Measurements from ENCODE around the gene DNAJB1.
A peak's percentile ranks its signal among the peaks of the same experiment; 100 is the strongest.

DNAJB1 gene

DNA sequence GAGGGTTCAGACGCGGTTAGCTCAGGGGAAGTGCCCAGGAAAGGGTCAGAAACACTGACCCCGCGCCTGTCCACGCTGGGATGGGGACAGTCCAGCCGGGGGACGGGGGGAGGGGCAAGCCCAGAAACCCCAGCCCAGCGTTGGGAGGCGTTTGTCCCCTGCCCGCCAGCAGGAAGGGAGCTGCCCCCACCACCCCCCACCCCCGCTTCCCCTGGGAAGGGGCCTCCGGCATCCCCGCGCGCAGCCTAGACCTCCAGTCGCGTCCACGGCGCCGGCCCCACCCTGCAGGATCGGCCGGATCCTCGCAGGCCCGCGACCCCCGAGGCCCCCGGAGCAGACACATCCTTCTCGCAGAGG is 22.5 kb downstream of the DNAJB1 start:
- DNase-seq, result no peak

DNA sequence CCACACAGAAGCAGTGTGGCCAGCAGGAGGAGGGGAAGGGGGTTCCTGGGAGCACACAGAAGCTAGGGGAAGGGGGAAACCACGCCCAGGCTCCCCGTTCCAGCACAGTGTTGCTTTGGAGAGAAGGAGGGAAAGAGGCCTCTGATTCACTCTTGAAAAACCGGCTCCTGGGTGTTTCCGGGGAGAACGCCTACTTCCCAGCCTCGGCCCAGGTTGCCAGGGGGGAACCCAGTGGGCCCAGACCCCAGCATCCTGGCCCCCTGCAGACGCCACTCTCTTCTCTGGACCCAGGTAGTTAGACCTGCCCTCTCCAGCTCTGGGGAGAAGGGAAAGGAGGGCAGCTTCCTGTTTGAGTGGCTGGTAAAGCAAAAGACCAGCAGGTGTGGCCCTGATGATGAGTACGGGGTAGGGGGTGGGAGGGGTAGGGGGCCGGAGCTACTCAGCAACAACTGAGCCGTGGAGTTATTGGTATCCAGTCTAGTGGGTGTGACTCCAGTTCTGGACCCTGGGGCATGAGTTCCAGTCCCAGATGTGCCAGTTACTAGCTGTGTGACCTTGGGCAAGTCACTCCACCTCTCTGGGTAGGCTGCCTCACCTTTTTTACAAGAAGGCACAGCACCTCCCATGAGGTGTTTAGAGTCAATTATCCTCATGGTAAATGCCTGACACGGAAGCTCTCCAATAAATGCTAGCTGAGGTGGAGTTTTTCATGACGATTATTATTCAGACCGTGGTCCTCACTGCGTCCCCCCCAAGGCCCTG is 23.1 kb downstream of the DNAJB1 start:
- no peak for DNase-seq

DNA sequence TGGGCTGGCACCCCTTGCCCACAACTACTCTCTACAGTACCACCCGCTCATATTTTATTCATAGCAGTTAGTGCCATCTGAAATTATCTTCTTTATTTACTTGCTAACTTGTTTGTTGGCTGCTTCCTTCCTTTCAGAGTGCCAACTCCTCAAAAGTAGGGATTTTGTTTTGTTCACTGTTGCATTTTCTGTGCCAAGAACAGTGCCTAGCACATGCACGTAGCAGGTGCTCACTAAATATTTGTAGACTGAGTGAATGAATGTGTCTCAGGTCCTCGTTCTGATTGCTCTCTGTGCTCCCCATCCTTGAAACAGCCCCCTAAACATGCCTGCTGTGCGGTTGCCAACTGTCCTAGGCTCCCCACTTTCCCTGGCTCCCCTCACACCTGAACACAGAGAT is 23.8 kb downstream of the DNAJB1 start:
- DNase-seq, result no peak

DNA sequence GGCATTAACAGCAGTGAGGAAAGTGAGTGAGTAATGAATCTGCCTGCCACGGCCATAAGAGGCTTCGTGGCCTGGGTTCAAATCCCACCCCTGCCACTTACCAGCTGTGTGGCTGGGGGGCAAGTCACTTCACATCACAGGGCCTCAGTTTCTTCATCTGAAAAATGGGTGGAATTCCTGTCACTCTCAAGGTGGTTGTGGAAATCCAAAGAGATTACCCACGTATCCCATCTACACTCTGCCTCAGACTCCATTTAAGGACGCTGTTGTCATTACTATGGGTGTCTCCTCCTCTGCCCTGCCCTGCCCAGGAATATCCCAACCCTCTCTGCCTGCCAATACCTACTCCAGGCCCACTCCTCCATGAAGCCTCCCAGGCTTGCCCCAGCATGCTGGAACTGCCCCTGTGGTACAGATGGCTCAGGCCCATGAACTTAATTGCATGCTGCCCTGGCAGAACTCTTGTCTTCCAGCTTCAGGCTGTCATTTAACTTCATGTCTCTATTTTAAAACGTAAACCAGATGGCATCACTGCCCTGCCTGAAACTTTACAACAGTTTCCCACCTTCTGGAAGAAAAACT is 25.4 kb downstream of the DNAJB1 start:
- DNase-seq, result no peak

DNA sequence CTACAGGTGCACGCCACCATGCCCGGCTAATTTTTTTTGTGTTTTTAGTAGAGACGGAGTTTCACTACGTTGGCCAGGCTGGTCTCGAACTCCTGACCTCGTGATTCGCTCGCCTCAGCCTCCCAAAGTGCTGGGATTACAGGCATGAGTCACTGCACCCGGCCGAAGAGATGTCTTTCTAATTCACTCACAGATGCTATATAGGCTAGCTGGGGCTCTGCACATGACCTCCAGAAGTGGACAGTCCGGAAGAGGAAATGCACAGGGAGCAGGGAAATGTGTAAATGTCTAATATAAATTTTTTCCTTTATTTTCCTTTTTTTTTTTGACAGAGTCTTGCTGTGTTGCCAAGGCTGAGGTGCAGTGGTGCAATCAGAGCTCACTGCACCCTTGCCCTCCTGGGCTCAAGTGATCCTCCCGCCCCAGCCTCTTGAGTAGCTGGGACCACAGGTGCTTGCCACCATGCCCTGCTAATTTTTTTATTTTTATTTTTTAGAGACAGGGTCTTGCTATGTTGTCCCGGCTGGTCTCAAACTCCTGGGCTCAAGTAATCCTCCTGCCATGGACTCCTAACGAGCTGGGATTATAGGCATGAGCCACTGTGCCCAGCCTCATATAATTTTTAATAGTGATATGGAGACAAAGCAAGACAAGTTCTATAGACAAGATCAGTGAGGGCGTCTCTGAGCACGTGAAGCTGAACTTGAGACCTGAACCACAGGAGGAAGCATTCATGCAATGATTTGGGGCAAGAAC is 30.6 kb downstream of the DNAJB1 start:
- no peak for DNase-seq

DNA sequence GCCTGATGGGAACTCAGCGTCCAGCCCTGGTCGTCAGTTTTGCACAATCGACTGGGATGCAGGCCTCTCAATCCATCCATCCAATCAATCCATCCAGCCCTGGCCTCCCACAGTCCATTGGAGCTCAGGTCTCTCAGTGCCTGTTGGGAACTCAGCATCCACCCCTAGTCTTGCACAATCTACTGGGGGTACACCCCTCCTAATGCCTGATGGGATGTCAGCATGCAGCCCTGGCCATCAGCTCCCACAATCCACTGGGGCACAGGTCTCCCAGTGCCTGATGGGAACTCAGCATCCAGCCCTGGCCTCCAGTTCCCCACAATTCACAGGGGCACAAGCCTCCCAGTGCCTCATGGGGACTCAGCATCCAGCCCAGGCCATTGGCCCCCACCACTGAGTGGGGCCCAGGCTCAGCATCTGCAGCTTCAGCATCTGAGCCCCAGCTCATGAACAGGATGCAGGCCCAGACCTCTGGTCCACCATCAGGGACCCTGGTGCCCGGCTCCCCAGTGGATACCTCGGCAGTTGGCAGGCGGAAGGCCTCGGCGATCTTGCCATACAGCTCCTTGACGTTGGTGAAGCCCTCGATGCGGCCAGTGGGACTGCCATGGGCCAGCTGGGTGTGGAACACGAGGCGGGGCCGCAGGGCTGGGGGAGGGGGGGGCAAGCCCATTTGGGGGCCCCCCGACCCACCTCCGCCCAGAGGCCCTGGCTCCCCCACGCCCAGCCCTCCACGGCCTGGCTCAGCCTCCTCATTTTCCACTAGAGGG is 35.8 kb downstream of the DNAJB1 start:
- no peak for DNase-seq

DNA sequence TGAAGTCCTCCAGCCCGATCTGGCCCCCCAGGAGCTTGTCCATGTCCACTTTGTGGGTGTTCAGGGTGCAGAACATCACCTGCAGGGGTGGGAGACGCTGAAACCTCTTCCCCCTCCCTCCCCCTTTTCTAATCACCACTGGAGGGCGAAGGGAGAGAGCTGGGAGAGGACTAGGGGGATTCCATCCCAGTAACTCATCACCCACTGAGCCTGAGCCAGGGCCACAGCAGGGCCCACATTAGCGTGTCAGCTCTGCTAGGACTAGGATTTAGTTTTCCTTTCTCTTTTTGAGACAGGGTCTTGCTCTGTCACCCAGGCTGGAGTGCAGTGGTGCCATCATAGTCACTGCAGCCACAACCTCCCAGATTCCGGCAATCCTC is 37.5 kb downstream of the DNAJB1 start:
- no peak for DNase-seq

DNA sequence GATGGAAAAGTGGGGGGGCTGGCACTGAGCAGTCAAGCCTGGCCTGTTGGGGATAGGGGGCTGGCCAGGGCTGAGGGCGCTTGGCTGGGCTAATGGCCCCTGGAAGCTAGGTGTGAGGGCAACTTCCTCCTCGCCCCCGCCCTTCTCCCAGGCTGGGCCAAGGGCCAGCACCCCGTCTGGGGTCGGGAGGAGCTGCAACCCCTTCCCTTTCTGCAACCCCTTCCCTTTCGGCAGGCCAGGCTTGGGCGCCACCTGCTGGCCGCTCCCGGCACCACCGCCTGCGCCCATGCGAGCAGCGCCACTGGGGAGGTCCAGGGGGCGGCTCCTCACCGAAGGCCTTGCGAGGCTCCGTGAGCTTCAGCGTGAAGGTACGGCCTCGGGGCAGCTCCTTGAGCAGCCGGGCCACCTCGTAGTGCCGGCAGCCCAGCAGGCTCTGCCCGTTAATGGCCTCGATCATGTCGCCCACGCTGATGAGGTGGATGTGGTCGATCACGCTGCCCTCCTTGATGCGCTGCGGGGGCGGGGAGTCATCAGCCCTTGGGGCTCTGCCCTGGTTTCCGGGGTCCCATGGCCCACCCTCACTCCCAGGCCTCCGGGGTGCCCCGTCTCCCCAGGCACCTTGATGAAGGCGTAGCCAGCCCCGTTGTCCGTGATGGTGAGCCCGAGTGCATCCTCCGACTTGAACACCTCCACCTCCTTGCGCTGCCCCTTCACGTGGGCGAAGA is 38.1 kb downstream of the DNAJB1 start:
- no peak for DNase-seq

DNA sequence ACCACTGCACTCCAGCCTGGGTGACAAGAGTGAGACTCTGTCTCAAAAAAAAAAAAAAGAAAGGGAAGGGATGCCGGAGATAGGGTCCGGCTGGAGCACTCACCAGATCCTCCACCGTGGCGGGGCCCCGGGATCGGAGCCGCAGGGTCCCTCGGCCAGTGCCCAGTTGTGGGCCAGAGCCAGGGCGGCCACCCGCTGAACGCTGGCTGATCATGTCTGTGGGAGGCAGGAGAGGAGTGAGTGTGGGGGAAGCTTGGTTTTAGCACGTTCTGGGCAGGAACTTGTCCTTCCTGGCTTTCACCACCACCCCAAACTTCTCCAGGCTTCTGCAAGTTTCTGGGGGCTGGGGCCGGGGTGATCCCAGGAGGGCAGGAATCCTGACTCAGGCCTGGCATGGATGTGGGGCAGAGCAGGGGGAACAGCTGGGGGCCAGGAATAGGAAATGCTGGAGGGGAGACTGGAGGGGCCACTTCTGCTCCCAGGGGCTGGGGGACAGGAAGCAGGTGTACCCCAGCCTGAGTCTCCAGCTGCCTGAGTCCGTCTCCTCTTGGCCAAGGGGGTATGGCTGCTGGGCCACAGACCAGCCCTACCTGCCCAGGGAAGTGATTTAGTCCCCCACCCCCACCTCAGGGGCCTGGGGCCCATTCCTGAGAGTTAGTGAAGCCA is 38.8 kb downstream of the DNAJB1 start:
- DNase-seq, result no peak

DNA sequence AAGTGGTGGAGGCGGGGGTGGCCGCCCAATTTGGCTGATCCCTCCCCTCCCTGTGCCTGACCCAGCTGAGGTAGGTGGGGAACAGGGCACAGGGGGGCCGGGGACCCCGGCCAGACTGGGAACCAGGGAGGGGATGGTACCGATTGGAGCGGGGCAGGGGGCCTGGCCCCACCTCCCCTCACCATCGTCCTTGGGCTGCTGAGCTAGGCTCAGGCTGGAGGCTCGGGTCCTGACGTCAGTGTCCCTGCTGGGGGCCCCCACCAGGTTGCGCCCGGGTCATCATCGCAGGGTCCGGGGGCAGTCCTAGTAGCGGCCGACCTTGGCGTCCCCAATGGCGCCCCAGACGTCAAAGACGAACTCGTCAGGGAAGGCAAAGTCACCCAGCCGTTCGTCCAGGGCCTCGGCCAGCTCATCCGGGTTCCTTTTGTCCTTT is 40.1 kb downstream of the DNAJB1 start:
- DNase-seq, result no peak

DNA sequence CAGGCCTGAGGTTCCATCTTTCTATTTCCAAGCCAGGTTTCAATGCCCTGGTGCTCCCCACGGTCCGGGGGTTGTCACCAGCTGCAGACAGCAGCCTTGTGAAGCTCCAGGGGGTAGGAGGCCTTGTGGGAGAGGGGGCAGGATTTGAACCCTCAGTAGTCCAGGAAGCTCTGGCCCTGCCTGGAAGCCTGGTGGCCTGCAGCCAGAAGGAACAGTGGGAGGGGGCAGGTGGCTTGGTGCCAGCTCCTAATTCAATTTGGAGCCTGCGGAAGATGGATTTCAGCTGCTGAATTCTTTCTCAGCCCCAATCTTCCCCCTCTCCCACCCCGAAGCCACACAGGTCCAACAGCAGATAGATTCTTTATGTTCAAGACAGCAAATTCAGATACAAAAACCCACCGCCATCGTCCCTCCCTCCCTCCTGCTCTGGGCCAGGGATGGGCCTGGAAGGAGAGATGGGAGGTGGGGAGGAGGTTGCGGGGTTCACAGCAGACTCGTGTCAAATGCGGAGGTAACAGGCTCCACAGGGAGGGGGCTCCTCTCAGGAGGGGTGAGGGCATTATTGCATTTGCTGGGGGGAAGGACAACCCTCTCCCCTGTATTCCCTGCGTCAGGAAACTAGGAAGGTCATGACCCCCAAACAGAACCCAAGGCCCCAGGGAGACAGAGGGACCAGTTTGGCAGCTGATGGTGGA is 40.6 kb downstream of the DNAJB1 start:
- DNase-seq, result no peak

DNA sequence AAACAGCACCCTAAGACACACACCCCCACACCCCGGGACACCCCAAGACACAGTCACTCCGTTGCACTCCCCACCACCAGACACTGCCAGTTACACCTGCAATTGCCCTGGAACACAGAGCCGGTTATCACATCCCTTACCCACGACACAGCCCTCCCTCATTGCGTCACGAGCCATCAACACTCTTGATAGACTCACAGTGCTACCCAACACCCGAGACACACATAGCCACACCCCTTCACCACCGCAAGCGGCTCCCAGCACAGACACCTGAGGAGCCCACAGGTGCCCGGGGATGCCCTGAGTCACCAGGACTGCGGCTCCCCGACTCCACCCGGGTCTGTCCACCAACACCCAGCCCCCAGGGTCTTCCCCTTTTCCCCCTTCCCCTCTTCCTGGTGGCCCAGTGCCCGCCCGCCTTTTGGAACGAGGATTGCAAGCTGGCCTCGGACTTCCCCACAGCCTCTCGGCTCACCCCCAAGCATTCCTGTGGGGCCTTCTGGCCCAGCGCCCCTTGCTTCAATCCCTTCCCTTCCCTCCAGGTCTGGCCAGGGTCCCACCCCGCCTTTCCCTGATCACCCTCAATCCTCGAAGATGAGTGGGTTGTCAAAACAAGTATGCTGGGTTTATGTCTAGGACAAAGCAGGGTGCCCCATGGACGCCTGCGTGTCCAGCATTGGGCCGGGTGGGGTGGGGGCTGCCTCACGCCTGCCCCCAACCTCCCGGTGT is 41.4 kb downstream of the DNAJB1 start:
- no peak for DNase-seq

DNA sequence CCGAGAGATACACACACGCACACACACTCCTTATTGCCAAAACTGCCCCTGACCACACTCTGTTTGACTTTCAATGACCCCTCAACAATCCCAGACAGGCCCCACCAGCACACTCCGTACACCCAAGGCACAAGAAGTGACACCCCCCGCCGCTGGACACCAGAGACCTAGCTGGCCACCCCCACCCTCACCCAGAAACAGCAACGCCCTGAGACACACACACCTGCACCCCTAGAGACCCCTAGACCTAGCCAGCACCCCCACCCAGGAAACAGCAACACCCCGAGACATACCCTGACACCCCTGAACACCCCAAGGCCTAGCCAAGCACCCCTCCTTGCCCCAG is 41.9 kb downstream of the DNAJB1 start:
- no peak for DNase-seq

DNA sequence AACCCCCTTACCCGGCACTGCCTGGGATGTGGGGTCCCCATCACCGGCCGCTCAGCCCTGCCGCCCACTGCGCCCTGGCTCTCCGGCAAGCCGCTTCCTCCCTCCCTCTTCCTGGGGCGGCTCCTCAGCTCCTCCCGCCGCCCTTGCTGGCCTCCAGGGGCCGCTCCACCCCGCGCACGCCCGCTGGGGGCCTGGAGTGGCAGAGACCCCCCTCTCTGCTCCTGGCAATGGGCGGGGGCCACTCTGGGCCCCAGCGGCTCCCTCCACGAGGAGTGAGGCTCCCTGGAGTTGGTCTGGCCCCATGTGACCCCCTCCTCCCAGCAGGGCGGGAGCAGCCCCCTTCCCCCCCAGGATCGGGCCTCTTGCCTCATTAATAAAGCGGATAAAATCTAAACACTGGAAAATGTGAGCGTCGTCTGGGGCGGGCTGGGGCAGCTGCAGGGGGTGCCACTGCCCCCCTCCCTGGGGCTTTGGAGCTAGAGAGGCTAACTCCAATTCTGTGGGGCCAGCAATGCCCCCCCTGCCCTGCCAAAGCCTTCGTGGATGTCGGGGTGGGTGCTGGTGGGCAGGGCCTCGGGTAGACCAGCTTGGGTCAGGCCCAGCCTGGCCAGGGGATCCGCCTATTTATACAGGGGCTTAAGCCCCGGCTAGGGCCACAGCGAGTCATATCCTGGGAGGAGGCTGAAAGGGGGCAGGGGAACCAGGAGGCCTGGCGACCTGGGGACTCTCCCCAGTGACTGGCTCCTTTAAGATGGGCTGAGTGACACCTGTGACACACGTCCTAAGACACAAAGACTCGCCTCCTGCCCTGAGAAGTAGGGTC is 42.7 kb downstream of the DNAJB1 start, which contains the start of gene PTGER1:
Gene PTGER1 (minus strand): TSS at position 104 of the 823 bp plus-strand sequence. CDS start 1,034 bp downstream, outside the sequence.
- DNase-seq, result no peak

DNA sequence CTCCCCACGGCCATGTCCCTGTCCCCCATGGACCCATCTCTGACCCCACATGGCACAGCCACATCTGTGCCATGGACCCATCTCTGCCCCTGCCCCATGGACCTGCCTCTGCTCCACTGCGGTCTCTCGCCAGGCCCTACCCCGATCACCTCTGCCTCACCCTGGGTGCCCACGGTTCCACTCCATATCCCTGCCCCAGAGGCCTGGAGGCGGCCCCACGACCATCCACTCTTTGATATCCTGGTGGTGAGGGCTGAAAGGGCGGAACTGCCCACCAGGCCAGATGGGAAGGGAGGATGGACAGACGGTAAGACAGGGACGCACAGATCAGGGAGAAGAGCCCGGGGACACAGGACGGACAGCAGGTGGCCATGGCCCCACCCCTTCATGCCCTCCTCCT is 43.4 kb downstream of the DNAJB1 start:
- no peak for DNase-seq

DNA sequence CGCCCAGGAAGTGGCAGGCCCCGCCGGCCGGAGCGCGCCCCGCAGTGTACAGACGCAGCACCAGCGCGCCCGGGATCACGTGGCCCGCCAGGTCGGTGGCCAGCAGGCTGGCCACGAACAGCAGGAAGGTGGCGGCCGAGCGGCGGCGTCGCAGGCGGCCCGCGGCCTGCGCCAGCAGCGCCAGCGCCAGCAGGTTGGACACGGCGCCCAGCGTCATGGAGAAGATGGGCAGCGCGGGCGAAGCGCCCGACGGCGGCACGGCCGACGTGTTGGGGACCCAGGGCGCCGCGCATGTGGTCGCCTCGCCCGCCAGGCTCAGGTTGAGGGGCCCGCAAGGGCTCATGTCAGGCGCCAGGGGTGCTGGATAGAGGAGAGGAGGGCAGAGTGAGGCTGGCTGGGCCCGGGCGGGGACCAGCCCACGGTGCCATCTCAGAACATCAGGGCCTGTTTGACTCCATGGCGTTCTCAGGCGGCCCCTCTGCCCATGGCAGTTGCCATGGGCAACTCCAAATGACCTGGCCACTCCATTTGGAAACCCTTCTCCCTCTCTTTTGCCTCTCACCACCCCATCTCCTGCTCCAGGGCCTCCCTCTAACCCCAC is 44.1 kb downstream of the DNAJB1 start:
- DNase-seq, result no peak

DNA sequence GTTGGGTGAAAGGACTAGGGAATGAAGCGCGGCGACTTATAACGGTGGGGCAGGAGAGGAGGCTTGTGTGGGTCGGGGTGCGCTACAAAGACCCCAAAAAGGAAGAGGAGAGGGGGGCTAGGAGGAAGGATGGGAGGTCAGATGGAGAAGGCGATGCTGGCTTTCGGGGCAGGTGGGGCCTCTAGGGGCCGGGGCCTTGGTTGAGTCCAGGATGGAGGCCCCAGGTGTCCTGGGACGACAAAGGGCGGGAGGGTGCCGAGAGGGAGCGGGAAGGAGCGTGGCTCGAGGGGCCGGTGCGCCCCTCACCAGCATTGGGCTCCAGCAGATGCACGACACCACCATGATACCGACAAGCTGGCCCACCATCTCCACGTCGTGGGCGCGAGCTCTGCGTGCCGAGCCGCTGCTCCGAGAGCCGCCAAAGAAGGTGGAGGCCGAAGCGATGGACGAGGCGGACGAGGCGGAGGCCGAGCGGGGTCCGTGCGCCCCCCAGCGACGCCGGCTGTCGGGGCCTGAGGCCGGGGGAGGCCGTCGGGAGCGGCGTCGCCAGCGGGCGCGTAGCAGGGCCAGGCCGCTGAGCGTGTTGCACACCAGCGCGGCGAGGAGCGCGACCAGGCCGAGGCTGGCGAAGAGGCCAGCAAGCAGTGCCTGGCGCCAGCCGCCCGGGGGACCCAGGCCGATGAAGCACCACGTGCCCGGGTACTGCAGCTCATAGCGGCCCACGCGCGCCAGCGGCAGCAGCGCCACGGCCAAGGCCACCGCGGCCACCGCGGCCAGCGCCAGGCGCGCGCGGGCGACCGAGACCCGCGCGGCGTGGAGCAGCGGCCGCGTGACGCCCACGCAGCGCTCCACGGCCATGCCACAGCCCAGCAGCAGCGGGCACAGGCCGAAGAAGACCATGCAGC is 44.9 kb downstream of the DNAJB1 start:
- DNase-seq, result no peak

DNA sequence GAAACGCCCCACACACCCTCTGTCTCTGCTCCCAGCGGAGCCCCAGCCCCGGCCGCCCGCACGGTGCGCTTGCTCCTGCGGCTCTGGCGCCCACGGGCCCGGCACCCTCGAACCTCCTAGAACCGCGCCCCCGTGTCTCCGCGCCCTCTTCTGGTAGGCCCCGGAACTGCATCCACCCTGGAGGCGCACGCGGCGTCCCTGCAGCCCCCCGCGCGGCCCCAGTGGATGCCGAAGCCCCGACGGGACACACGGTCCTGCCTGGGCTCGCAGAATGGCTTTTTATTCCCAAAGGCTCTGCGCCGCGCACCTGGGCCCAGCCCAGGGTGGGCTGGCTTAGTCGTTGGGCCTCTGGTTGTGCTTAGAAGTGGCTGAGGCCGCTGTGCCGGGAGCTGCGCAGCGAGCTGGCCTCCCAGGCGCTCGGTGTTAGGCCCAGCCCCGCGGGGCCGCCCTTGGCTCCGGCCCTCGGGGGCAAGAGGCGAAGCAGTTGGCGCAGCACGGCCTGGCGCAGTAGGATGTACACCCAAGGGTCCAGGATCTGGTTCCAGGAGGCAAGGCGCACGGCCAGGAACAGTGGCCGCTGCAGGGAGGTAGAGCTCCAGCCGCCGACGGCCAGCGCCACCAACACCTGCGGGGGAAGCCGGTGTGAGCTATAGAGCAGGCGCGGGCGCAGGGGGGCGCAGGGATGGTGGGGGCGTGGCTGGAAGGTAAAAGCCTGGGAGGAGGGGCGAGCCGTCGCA is 45.8 kb downstream of the DNAJB1 start:
- peak; percentile 36 for DNase-seq

All from DMS79 (cell line).